MM.1S (cell line): ENCODE data around the gene NFAM1.

Source experiments
- DNase-seq: peaks from one replicate; pipeline ENCODE4 v3.0.0-alpha.2; 2015
- H2AFZ ChIP-seq: fragments of 300-600 bp; sonication (generic); 2 replicates; pipeline ENCODE4 v1.6.0; 2016; ENCODE audit warnings: antibody characterized with exemption, low read length
- H3F3A ChIP-seq: fragments of 300-600 bp; sonication (generic); 2 replicates; pipeline ENCODE4 v1.6.1; 2016; ENCODE audit warnings: mild to moderate bottlenecking, antibody characterized with exemption, low read length, moderate library complexity, mixed read lengths; ENCODE audit not compliant: insufficient read depth
- H3K27ac ChIP-seq: fragments of 300-600 bp; sonication (generic); 2 replicates; pipeline ENCODE4 v1.5.1; 2016; ENCODE audit warnings: mild to moderate bottlenecking, low read length
- H3K27me3 ChIP-seq: fragments of 300-600 bp; sonication (generic); replicated peaks from 2 replicates; pipeline ENCODE4 v1.6.0; 2016; ENCODE audit warnings: low read length; ENCODE audit not compliant: insufficient read depth
- H3K36me3 ChIP-seq: fragments of 300-600 bp; sonication (generic); replicated peaks from 2 replicates; pipeline ENCODE4 v1.6.1; 2016; ENCODE audit warnings: mild to moderate bottlenecking, low read length, mixed read lengths; ENCODE audit not compliant: insufficient read depth
- H3K4me1 ChIP-seq: fragments of 300-600 bp; sonication (generic); 2 replicates; pipeline ENCODE4 v1.6.1; 2016; ENCODE audit warnings: low read length, mixed read lengths
- H3K4me2 ChIP-seq: fragments of 300-600 bp; sonication (generic); 2 replicates; pipeline ENCODE4 v1.6.0; 2016; ENCODE audit warnings: low read depth, low read length
- H3K4me3 ChIP-seq: fragments of 300-600 bp; sonication (generic); 2 replicates; pipeline ENCODE4 v1.5.1; 2016; ENCODE audit warnings: low read length, mixed read lengths
- H3K79me2 ChIP-seq: fragments of 300-600 bp; sonication (generic); 2 replicates; pipeline ENCODE4 v1.6.1; 2016; ENCODE audit warnings: mixed run types, low read length, mixed read lengths
- H3K9ac ChIP-seq: fragments of 300-600 bp; sonication (generic); 2 replicates; pipeline ENCODE4 v1.6.1; 2016; ENCODE audit warnings: low read length, mixed read lengths
- H3K9me2 ChIP-seq: fragments of 300-600 bp; sonication (generic); replicated peaks from 2 replicates; pipeline ENCODE4 v1.6.1; 2016; ENCODE audit warnings: mild to moderate bottlenecking, low read length, mixed read lengths; ENCODE audit not compliant: insufficient read depth
- H3K9me3 ChIP-seq: fragments of 300-600 bp; sonication (generic); replicated peaks from 2 replicates; pipeline ENCODE4 v1.6.1; 2016; ENCODE audit warnings: mild to moderate bottlenecking, low read length, mixed read lengths; ENCODE audit not compliant: insufficient read depth
- H4K20me1 ChIP-seq: fragments of 300-600 bp; sonication (generic); 2 replicates; pipeline ENCODE4 v1.6.1; 2016; ENCODE audit warnings: mild to moderate bottlenecking, low read length, moderate library complexity, mixed read lengths; ENCODE audit not compliant: insufficient read depth
- CTCF ChIP-seq: fragments of 300-600 bp; sonication (generic); IDR thresholded peaks from 2 replicates; pipeline ENCODE4 v1.5.1; 2016; ENCODE audit warnings: antibody characterized with exemption, low read length, mixed read lengths
- EZH2 ChIP-seq: fragments of 300-600 bp; sonication (generic); optimal IDR thresholded peaks from 2 replicates; pipeline ENCODE3; 2017; ENCODE audit warnings: low read depth, mild to moderate bottlenecking, antibody characterized with exemption, low read length, mixed read lengths
- EZH2phosphoT487 ChIP-seq: fragments of 300-600 bp; sonication (generic); IDR thresholded peaks from 2 replicates; pipeline ENCODE4 v1.6.1; 2018; ENCODE audit warnings: antibody characterized with exemption, low read length

NFAM1 gene

GRCh38 chr22:42383287-42383686 is 48.9 kb downstream of the NFAM1 start:
- no peak for DNase-seq
- Histone ChIP-seq H4K20me1 (no peaks in the 10 kb centered on the region), H3K27ac (no peak overlapping the region), H3K36me3 (no peaks in the 10 kb centered on the region), H2AFZ (no peak overlapping the region), H3K4me2 (no peak overlapping the region), H3K4me3 (no peak overlapping the region), H3F3A (no peaks in the 10 kb centered on the region), H3K4me1 (no peaks in the 10 kb centered on the region), H3K27me3 (peaks cover 16% of the 10 kb centered on the region; the same call in 1 of the 2 replicates), H3K9ac (no peak overlapping the region), H3K9me3 (no peaks in the 10 kb centered on the region), H3K9me2 (no peaks in the 10 kb centered on the region), H3K79me2 (no peaks in the 10 kb centered on the region)
- TF ChIP-seq EZH2 = no peak
- TF ChIP-seq EZH2phosphoT487 = no peak
- TF ChIP-seq CTCF = no peak

DNA sequence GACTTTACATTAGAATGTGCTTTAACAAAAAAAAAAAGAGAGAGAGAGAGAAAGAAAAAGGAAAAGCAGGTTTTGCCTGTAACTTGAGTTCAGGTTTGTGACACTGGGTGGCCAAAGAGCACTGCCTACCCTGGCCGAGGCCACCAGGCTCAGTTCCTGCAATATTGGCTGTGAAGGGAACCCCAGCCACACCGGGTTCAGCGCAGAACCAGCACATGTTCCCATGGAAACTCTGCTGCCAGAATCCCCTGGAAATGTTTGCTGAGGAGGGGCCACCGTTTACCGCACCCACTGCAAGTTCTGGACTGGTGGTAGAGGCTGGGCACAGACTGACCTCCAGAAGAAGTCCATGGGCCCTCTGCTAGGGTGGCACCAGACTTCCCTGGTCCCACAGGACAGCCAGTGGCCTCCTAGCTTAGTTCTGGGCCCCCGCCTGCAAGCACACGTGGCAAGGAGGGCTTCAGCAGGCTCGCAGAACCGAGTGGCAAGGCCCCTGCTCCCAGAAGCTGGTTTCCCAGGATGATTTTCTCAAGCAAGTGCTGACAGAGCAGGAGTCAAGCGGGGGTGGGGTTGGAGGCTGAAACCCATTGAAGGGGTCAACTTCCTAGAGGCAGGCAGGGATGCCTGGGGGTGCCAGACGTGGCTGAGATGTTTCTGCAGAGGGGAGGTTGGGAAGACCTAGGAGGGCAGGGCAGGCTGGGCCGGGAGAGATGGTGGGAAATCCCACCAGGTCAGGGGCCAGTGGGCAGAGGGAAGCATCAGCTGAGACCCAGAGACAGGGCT is 51.2 kb downstream of the NFAM1 start:
- Histone ChIP-seq H3K4me2 (no peak overlapping the region), H2AFZ (no peak overlapping the region), H3K4me3 (no peak overlapping the region), H3K9me3 (no peaks in the 10 kb centered on the region), H3K9ac (no peak overlapping the region), H3K27ac (no peak overlapping the region), H3K36me3 (no peaks in the 10 kb centered on the region), H3K79me2 (no peaks in the 10 kb centered on the region), H4K20me1 (no peaks in the 10 kb centered on the region), H3K27me3 (peaks cover 24% of the 10 kb centered on the region; the same call in 1 of the 2 replicates), H3K9me2 (no peaks in the 10 kb centered on the region), H3F3A (no peaks in the 10 kb centered on the region), H3K4me1 (no peaks in the 10 kb centered on the region)
- no peak for DNase-seq
- TF ChIP-seq EZH2phosphoT487 = no peak
- TF ChIP-seq CTCF = no peak
- no peak for TF ChIP-seq EZH2

GRCh38 chr22:42379966-42380537 is 52.2 kb downstream of the NFAM1 start:
- TF ChIP-seq EZH2phosphoT487 (no peak), CTCF (no peak), EZH2 (no peak)
- no peaks in the 10 kb centered on the region for H3K4me1 ChIP-seq
- H3K9me2 ChIP-seq = no peaks in the 10 kb centered on the region
- no peak overlapping the region for H3K9ac ChIP-seq
- no peak for DNase-seq
- H3K9me3 ChIP-seq = no peaks in the 10 kb centered on the region
- no peak overlapping the region for H3K27ac ChIP-seq
- no peaks in the 10 kb centered on the region for H3K79me2 ChIP-seq
- no peaks in the 10 kb centered on the region for H3K36me3 ChIP-seq
- no peaks in the 10 kb centered on the region for H4K20me1 ChIP-seq
- H2AFZ ChIP-seq = no peak overlapping the region
- no peaks in the 10 kb centered on the region for H3F3A ChIP-seq
- peaks cover 24% of the 10 kb centered on the region; the same call in 1 of the 2 replicates for H3K27me3 ChIP-seq
- H3K4me3 ChIP-seq = no peak overlapping the region
- no peak overlapping the region for H3K4me2 ChIP-seq
